K562 (cell line): Measurements from ENCODE around the gene SMIM41. TPM values are rescaled to one million over a fixed set of nuclear protein-coding genes. Genes with fewer than 3 reads are reported as not detected.

Source experiments
- DACH1 ChIP-seq: fragments of 450-650 bp; IDR thresholded peaks from 2 replicates; pipeline ENCODE4 v1.6.1; 2018; ENCODE audit not compliant: partially characterized antibody
- MTA3 ChIP-seq: fragments of 450-650 bp; formaldehyde crosslinking; IDR thresholded peaks from 2 replicates; pipeline ENCODE4 v1.6.1; 2017; ENCODE audit warnings: mild to moderate bottlenecking, borderline replicate concordance
- PHB2 ChIP-seq: fragments of 450-650 bp; IDR thresholded peaks from 2 replicates; pipeline ENCODE4 v1.6.1; 2017; ENCODE audit warnings: low read depth
- SAFB ChIP-seq: fragments of 200-400 bp; formaldehyde crosslinking; IDR thresholded peaks from 2 replicates; pipeline ENCODE4 v1.6.1; 2017; ENCODE audit warnings: low read depth, low read length, borderline replicate concordance
- SFPQ ChIP-seq: fragments of 200-400 bp; formaldehyde crosslinking; IDR thresholded peaks from 2 replicates; pipeline ENCODE4 v1.6.1; 2017; ENCODE audit warnings: mild to moderate bottlenecking, low read depth, low read length, moderate library complexity
- SMARCE1 ChIP-seq: fragments of 450-650 bp; IDR thresholded peaks from 2 replicates; pipeline ENCODE4 v1.7.1; 2016; ENCODE audit warnings: mild to moderate bottlenecking
- STAT6 ChIP-seq: sonication (generic); formaldehyde crosslinking; IDR thresholded peaks from 2 replicates; pipeline ENCODE4 v1.8.1; 2023; ENCODE audit warnings: mild to moderate bottlenecking, missing genetic modification reagents
- THRAP3 ChIP-seq: fragments of 450-650 bp; IDR thresholded peaks from 2 replicates; pipeline ENCODE4 v1.6.1; 2016; ENCODE audit warnings: mild to moderate bottlenecking, inconsistent platforms, borderline replicate concordance
- ZEB2 ChIP-seq: fragments of 450-650 bp; IDR thresholded peaks from 2 replicates; pipeline ENCODE4 v1.6.1; 2016
- polyA plus RNA-seq, 8 experiments: library from polyadenylated mRNA; depleted of rRNA in 4 of 8; stranded (reverse) in 5 of 8; unstranded in 3 of 8; fragments of >200 nt; fragmentation: Nextera tagmentation in 2 of 8; fragmentation: Illumina TruSeq in 1 of 8; extraction: Ambion mirVana in 2 of 8; extraction: Trizol in 1 of 8; gene quantifications; 2 replicates each; pipeline versions ENCODE4 v1.2.1 to v1.2.3, GENCODE V29; 2011 to 2014; ENCODE audit warnings: inconsistent platforms in 1 of 8, missing spikeins in 1 of 8
- total RNA-seq, 7 experiments: library from RNA; depleted of rRNA in 6 of 7; stranded (reverse); fragments of >200 nt in 6 of 7; fragmentation: Illumina TruSeq in 2 of 7; extraction: Trizol in 2 of 7; gene quantifications; 2 replicates each; pipeline versions ENCODE4 v1.2.1 to v1.2.3, GENCODE V29; 2011 to 2021; ENCODE audit warnings: low replicate concordance in 1 of 7

Gene SMIM41
- total and polyA plus RNA-seq, 9 of the 15 experiments (the other 6 are each of a cell fraction or from before 2014, with no cell fraction given), result not detected

- TF ChIP-seq SFPQ (no peak), DACH1 (no peak), PHB2 (no peak), SMARCE1 (no peak), ZEB2 (no peak), STAT6 (CRISPR knock-in tag) (no peak), MTA3 (no peak), SAFB (no peak), THRAP3 (no peak)
Measured at GRCh38 chr12:52132754-52133161, 53.3 kb downstream of the SMIM41 start (continued).
